Measurements from ENCODE around the gene MRC2.
"Not testable (repeated sequence)": the region's sequence is repeated elsewhere in the genome, so short reads cannot be mapped to it uniquely, and the experiment has no call there.

The MRC2 gene

DNA sequence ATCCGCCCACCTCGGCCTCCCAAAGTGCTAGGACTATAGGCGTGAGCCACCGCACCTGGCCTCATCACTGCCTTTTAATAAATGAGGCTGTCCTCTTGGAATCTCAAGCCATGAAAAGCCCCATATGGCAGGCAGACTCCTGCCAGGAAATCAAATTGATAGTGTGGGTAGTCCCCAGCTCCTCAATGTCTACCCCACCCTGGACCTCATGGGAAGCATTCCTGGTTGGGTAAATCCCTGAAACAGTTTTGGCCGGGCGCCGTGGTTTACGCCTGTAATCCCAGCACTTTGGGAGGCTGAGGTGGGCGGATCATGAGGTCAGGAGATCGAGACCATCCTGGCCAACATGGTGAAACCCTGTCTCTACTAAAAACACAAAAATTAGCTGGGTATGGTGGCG is 71.0 kb downstream of the MRC2 start:
- Histone ChIP-seq H3K4me1 (ENCODE audit: control insufficient read depth, insufficient read depth, low read length) (peaks cover 13% of the 10 kb centered on the region), H3K27me3 (ENCODE audit: control insufficient read depth, insufficient read depth, low read length, poor library complexity, severe bottlenecking) (peaks cover 14% of the 10 kb centered on the region)
- not testable (repeated sequence) for H3K9me3 ChIP-seq (ENCODE audit: control insufficient read depth, low read length); H3K27ac ChIP-seq (ENCODE audit: insufficient read depth, low read depth, low read length, poor library complexity, severe bottlenecking); H3K36me3 ChIP-seq (ENCODE audit: control insufficient read depth, insufficient read depth, low read length); H3K4me3 ChIP-seq (ENCODE audit: insufficient read depth, low read depth, low read length)
- 89 to 90% methylated on average over 11 of the region's 11 CpGs for WGBS, 2 experiments

DNA sequence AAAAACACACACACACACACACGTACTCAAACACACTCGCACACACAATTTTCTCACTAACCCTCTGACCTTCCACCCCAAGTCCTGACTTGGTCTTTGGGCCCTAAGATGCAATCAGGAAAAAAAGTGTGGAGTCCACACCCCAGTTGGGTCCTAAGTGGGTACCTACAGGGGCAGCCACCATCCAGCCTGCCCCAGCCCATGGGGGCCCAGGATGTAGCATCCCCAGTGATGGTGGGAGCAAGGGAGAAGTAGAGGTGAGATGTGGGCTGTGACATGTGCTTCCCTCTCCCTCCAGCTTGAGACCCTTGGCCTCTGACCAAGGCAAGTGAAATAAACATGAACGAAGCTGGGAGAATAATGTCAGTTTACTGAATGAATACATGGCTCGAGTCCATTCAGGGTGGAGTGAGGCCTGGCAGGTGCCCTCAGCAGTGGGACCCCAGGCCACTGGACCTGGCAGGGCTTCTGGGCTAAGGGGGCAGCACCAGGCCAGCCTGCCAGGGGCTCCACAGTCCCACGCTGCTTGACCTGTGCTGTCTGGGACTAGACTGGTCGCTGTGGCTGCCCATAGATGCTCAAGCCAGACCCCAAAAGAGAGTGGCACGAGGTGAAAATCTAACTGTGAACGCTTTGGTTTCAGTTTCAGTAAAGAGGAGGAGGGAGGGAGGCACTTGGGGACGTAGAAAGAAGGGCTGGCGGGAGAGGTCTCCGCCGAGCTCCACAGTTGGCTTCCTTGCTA is 73.7 kb downstream of the MRC2 start:
- Histone ChIP-seq H3K4me3 (ENCODE audit: insufficient read depth, low read depth, low read length) (no peak overlapping the region), H3K9me3 (ENCODE audit: control insufficient read depth, low read length) (no peaks in the 10 kb centered on the region), H3K36me3 (ENCODE audit: control insufficient read depth, insufficient read depth, low read length) (no peaks in the 10 kb centered on the region), H3K27me3 (ENCODE audit: control insufficient read depth, insufficient read depth, low read length, poor library complexity, severe bottlenecking) (peaks cover 37% of the 10 kb centered on the region), H3K27ac (ENCODE audit: insufficient read depth, low read depth, low read length, poor library complexity, severe bottlenecking) (no peak overlapping the region), H3K4me1 (ENCODE audit: control insufficient read depth, insufficient read depth, low read length) (peaks cover 10% of the 10 kb centered on the region)
- WGBS, 2 experiments: 78 to 80% methylated on average over 12 of the region's 12 CpGs

GRCh38 chr17:62701706-62702085 is 74.2 kb downstream of the MRC2 start:
- Histone ChIP-seq H3K9me3 (ENCODE audit: control insufficient read depth, low read length) (no peaks in the 10 kb centered on the region), H3K4me1 (ENCODE audit: control insufficient read depth, insufficient read depth, low read length) (peaks cover 16% of the 10 kb centered on the region), H3K27me3 (ENCODE audit: control insufficient read depth, insufficient read depth, low read length, poor library complexity, severe bottlenecking) (peaks cover 43% of the 10 kb centered on the region), H3K36me3 (ENCODE audit: control insufficient read depth, insufficient read depth, low read length) (no peaks in the 10 kb centered on the region), H3K4me3 (ENCODE audit: insufficient read depth, low read depth, low read length) (no peak overlapping the region), H3K27ac (ENCODE audit: insufficient read depth, low read depth, low read length, poor library complexity, severe bottlenecking) (no peak overlapping the region)
- WGBS, 2 experiments: 88 to 91% methylated on average over 8 of the region's 8 CpGs

GRCh38 chr17:62702746-62703260 is 75.3 kb downstream of the MRC2 start:
- WGBS, 2 experiments: 82 to 83% methylated on average over 6 of the region's 6 CpGs

DNA sequence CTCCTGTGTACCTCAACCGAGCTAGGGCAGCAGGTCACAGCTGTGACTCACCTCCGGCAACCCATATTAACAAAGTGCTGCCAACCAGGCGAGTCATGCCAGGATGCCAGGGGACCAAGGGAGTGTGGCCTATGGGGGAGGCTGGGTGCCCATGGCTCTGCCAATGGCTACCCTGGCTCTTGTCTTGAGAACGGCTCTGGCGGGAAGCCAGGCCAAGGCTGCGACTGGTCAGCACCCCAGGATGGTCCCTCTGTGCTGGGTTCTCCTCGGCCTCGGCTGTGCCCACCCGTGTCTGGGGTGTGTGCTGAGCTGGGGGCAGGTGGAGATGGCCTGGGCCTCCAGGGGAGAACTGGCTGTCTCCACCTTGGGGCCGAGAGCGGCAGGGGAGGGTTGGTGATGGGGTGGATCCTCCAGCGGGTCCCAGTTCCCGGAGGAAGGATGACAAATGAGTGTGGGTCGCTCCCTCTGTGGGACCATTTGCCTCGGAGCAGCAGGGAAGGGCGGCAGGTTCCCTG is 75.8 kb downstream of the MRC2 start:
- Histone ChIP-seq H3K36me3 (ENCODE audit: control insufficient read depth, insufficient read depth, low read length) (no peaks in the 10 kb centered on the region), H3K4me1 (ENCODE audit: control insufficient read depth, insufficient read depth, low read length) (peaks cover 16% of the 10 kb centered on the region), H3K27me3 (ENCODE audit: control insufficient read depth, insufficient read depth, low read length, poor library complexity, severe bottlenecking) (peaks cover 51% of the 10 kb centered on the region), H3K27ac (ENCODE audit: insufficient read depth, low read depth, low read length, poor library complexity, severe bottlenecking) (no peak overlapping the region), H3K9me3 (ENCODE audit: control insufficient read depth, low read length) (no peaks in the 10 kb centered on the region), H3K4me3 (ENCODE audit: insufficient read depth, low read depth, low read length) (peak overlapping the region; percentile 71)
- 58% methylated on average over 16 of the region's 16 CpGs for WGBS, 2 experiments

More at GRCh38 chr17:62702746-62703260, 75.3 kb downstream of the MRC2 start:
- no peaks in the 10 kb centered on the region for H3K36me3 ChIP-seq (ENCODE audit: control insufficient read depth, insufficient read depth, low read length)
- H3K4me1 ChIP-seq (ENCODE audit: control insufficient read depth, insufficient read depth, low read length): peaks cover 16% of the 10 kb centered on the region
- no peak overlapping the region for H3K27ac ChIP-seq (ENCODE audit: insufficient read depth, low read depth, low read length, poor library complexity, severe bottlenecking)
- no peaks in the 10 kb centered on the region for H3K9me3 ChIP-seq (ENCODE audit: control insufficient read depth, low read length)
- no peak overlapping the region for H3K4me3 ChIP-seq (ENCODE audit: insufficient read depth, low read depth, low read length)
- H3K27me3 ChIP-seq (ENCODE audit: control insufficient read depth, insufficient read depth, low read length, poor library complexity, severe bottlenecking): peaks cover 51% of the 10 kb centered on the region

GRCh38 chr17:62703776-62704380 is 76.4 kb downstream of the MRC2 start:
- peaks cover 51% of the 10 kb centered on the region for H3K27me3 ChIP-seq (ENCODE audit: control insufficient read depth, insufficient read depth, low read length, poor library complexity, severe bottlenecking)
- H3K27ac ChIP-seq (ENCODE audit: insufficient read depth, low read depth, low read length, poor library complexity, severe bottlenecking): no peak overlapping the region
- H3K9me3 ChIP-seq (ENCODE audit: control insufficient read depth, low read length): no peaks in the 10 kb centered on the region
- peaks cover 16% of the 10 kb centered on the region for H3K4me1 ChIP-seq (ENCODE audit: control insufficient read depth, insufficient read depth, low read length)
- peak overlapping the region; percentile 71 for H3K4me3 ChIP-seq (ENCODE audit: insufficient read depth, low read depth, low read length)
- WGBS, 2 experiments: 1% methylated on average over 80 of the region's 80 CpGs
- H3K36me3 ChIP-seq (ENCODE audit: control insufficient read depth, insufficient read depth, low read length): no peaks in the 10 kb centered on the region

DNA sequence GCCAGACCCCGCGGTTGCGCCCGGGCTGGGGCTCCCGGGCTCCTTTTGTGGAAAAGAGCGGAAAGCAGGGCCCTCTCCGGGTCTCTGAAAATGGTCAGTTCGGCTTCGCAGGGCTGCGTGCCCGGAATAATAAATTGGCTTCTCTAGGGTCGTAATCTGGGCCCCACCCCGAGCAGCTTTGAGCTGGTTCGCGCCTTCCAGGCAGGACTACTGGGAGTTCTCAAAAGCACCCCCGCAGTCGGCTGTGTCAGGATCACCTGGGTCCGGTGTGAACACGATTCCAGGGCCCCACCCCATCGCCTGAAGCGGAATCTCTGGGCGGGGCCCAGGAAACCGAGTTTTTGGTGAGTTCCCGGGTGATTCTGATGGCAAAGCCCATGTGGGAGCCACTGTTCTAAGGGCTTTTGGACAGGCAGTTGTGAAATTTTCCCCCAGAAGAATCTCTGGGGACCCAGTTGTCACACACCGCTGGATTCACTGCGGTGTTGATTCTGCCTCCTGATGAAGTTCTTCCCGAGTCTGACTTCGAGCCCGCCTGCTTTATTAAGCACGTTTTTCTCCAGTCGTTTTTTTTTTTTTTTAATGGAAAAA is 77.0 kb downstream of the MRC2 start:
- Histone ChIP-seq H3K27me3 (ENCODE audit: control insufficient read depth, insufficient read depth, low read length, poor library complexity, severe bottlenecking) (peaks cover 51% of the 10 kb centered on the region), H3K4me3 (ENCODE audit: insufficient read depth, low read depth, low read length) (peak overlapping the region; percentile 71), H3K27ac (ENCODE audit: insufficient read depth, low read depth, low read length, poor library complexity, severe bottlenecking) (no peak overlapping the region), H3K9me3 (ENCODE audit: control insufficient read depth, low read length) (no peaks in the 10 kb centered on the region), H3K4me1 (ENCODE audit: control insufficient read depth, insufficient read depth, low read length) (peaks cover 16% of the 10 kb centered on the region), H3K36me3 (ENCODE audit: control insufficient read depth, insufficient read depth, low read length) (no peaks in the 10 kb centered on the region)
- 1 to 2% methylated on average over 31 of the region's 31 CpGs for WGBS, 2 experiments

GRCh38 chr17:62705156-62705777 is 77.8 kb downstream of the MRC2 start:
- peak overlapping the region; percentile 14 for H3K4me3 ChIP-seq (ENCODE audit: insufficient read depth, low read depth, low read length)

DNA sequence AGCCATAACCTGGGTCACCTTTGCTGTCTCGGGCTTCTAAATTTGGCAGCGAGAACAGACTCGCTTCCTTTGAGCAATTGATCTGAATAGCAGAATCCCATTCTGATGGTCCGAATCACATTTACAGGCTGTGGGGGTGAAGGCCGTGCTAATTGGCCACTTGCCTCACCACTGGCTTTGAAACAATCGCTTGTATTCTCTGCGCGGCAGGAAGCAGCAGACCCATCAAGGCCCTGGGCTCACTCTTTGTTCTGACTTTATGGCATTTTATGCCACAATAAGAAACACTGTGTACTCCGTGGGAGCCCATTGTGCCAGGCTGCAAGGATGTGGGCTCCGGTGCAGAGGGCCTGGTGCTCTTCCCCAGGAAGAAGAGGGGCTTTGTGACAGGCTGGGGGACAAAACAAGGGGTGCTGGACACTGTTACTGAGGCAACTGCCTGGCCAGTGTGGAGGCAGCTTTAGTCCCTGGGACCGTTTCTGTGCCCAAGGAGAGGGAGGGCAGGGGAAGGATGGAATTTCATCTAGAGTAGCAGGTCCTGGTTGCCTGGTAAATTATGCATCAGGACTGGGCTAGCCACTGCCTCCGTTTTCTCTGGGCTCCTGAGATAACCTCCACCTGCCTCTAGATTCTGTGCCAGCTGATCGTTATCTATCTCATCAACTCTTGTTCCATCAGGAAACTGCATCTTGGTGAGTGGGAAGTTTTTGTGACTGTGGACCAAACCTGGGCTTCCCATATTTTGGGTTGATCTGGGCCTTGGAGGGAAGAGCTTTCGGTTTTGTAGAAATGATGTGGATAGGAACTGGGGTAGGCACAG is 78.5 kb downstream of the MRC2 start:
- WGBS, 2 experiments: 10 to 12% methylated on average over 13 to 14 of the region's 14 CpGs
- Histone ChIP-seq H3K27me3 (ENCODE audit: control insufficient read depth, insufficient read depth, low read length, poor library complexity, severe bottlenecking) (peaks cover 51% of the 10 kb centered on the region), H3K27ac (ENCODE audit: insufficient read depth, low read depth, low read length, poor library complexity, severe bottlenecking) (peak overlapping the region; percentile 0), H3K9me3 (ENCODE audit: control insufficient read depth, low read length) (no peaks in the 10 kb centered on the region), H3K4me1 (ENCODE audit: control insufficient read depth, insufficient read depth, low read length) (peaks cover 16% of the 10 kb centered on the region), H3K36me3 (ENCODE audit: control insufficient read depth, insufficient read depth, low read length) (no peaks in the 10 kb centered on the region), H3K4me3 (ENCODE audit: insufficient read depth, low read depth, low read length) (peak overlapping the region; percentile 14)

More at GRCh38 chr17:62705156-62705777, 77.8 kb downstream of the MRC2 start:
- Histone ChIP-seq H3K4me1 (ENCODE audit: control insufficient read depth, insufficient read depth, low read length) (peaks cover 16% of the 10 kb centered on the region), H3K36me3 (ENCODE audit: control insufficient read depth, insufficient read depth, low read length) (no peaks in the 10 kb centered on the region), H3K9me3 (ENCODE audit: control insufficient read depth, low read length) (no peaks in the 10 kb centered on the region), H3K27ac (ENCODE audit: insufficient read depth, low read depth, low read length, poor library complexity, severe bottlenecking) (no peak overlapping the region), H3K27me3 (ENCODE audit: control insufficient read depth, insufficient read depth, low read length, poor library complexity, severe bottlenecking) (peaks cover 51% of the 10 kb centered on the region)
- WGBS, 2 experiments: 6 to 10% methylated on average over 11 of the region's 11 CpGs

All from ectodermal cell (in vitro differentiated cells).